ENCODE data around the gene ANAPC4. TPM values are rescaled to one million over a fixed set of nuclear protein-coding genes. Genes with fewer than 3 reads are reported as not detected.

ANAPC4 gene
- total and polyA plus RNA-seq, 2 of the 4 experiments (the other 2 are of a cell fraction), result 12.4 to 18.3 TPM

DNA sequence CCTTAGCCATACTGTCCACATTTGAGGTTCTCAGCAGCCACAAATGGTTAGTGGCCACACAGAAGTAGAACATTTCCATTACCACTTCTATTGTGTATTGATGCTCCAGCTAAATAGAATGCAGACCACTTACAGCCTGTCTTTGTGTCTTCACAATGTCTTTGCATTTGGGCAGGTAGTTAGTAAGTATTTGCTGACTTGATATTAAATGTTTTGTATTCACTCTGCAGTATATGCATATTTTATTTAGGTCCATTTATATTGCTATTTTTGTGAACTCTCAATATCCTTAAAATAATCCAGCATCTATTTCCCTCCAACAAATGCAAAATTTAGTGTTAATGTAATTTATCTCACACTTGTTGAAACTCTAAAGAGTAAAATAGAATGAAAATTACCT, 26.6 kb downstream of the ANAPC4 start:
- Histone ChIP-seq H4K20me1 (ENCODE audit: insufficient read depth, low read length) (no peaks in the 10 kb centered on the region), H2AFZ (replicated peaks; ENCODE audit: low read length, poor library complexity) (no peak overlapping the region), H3K23ac (ENCODE audit: low read depth, low read length) (no peak overlapping the region), H3K27ac (ENCODE audit: insufficient read depth, low read length) (no peak overlapping the region), H2AK5ac (ENCODE audit: low read depth, low read length) (no peak overlapping the region), H3K4me3 (ENCODE audit: insufficient read depth, low read depth, low read length) (no peak overlapping the region), H3K4ac (ENCODE audit: low read depth, low read length) (no peak overlapping the region), H3K9me1 (ENCODE audit: insufficient read depth, low read length) (peaks cover 21% of the 10 kb centered on the region), H3K9me3 (ENCODE audit: control insufficient read depth, insufficient read depth, low read length) (no peaks in the 10 kb centered on the region), H2BK15ac (ENCODE audit: low read depth, low read length) (no peak overlapping the region), H3K18ac (ENCODE audit: low read depth, low read length) (no peak overlapping the region), H2BK120ac (ENCODE audit: low read depth, low read length) (no peak overlapping the region), H3K4me2 (ENCODE audit: low read depth, low read length) (no peak overlapping the region), H3K27me3 (ENCODE audit: control insufficient read depth, insufficient read depth, low read length) (no peaks in the 10 kb centered on the region), H2AK9ac (replicated peaks; ENCODE audit: low read depth, low read length, poor library complexity) (no peak overlapping the region), H3K56ac (ENCODE audit: extremely low read depth, insufficient read depth, low read length) (no peak overlapping the region), H2BK20ac (ENCODE audit: low read depth, low read length) (no peak overlapping the region), H3K79me1 (ENCODE audit: low read depth in 1 of 2, low read length in 2 of 2) (peaks cover 0 to 12% of the 10 kb centered on the region in 2 experiments; a peak in 2 of 4 replicates), H3K9ac (ENCODE audit: low read depth, low read length) (no peak overlapping the region), H4K91ac (ENCODE audit: insufficient read depth, low read depth, low read length) (no peak overlapping the region), H4K8ac (ENCODE audit: low read depth in 2 of 2, low read length in 2 of 2) (no peak overlapping the region), H3K14ac (replicated peaks; ENCODE audit: low read depth, low read length) (no peak overlapping the region), H3K36me3 (ENCODE audit: control insufficient read depth, insufficient read depth, low read length) (peaks cover 14% of the 10 kb centered on the region), H3K4me1 (ENCODE audit: control insufficient read depth, insufficient read depth, low read length) (peaks cover 15% of the 10 kb centered on the region), H2BK5ac (ENCODE audit: low read depth, low read length, poor library complexity, severe bottlenecking) (no peak overlapping the region), H4K5ac (ENCODE audit: low read depth, low read length) (no peak overlapping the region; the same call in 1 of the 2 replicates)
- POLR2A ChIA-PET (ENCODE audit: unreplicated experiment), result no interaction called here
- CTCF ChIA-PET, result no interaction called here
- TF ChIP-seq MXI1 (IDR thresholded peaks at IDR 0.05; ENCODE audit: borderline replicate concordance, low read depth, low read length) (no peak), SMC3 (IDR thresholded peaks at IDR 0.05; ENCODE audit: low read depth, low read length) (no peak), MAFK (IDR thresholded peaks at IDR 0.05; ENCODE audit: low read depth, low read length) (no peak), RFX5 (IDR thresholded peaks at IDR 0.05; ENCODE audit: low read depth, low read length) (no peak), POLR2A (IDR thresholded peaks at IDR 0.05; ENCODE audit: low read depth, low read length) (no peak), FOS (IDR thresholded peaks at IDR 0.05; ENCODE audit: low read depth, low read length) (no peak), RAD21 (IDR thresholded peaks at IDR 0.05; ENCODE audit: low read length) (no peak), MAZ (IDR thresholded peaks at IDR 0.05; ENCODE audit: borderline replicate concordance, low read depth, low read length) (no peak), RCOR1 (IDR thresholded peaks at IDR 0.05; ENCODE audit: insufficient replicate concordance, low read length) (no peak), NFE2L2 (IDR thresholded peaks at IDR 0.05; ENCODE audit: low read depth, low read length) (no peak), CHD1 (IDR thresholded peaks at IDR 0.05; ENCODE audit: low read depth, low read length) (no peak), CEBPB (IDR thresholded peaks at IDR 0.05; ENCODE audit: low read depth, low read length) (no peak)
- TF ChIP-seq, protein P1, sequence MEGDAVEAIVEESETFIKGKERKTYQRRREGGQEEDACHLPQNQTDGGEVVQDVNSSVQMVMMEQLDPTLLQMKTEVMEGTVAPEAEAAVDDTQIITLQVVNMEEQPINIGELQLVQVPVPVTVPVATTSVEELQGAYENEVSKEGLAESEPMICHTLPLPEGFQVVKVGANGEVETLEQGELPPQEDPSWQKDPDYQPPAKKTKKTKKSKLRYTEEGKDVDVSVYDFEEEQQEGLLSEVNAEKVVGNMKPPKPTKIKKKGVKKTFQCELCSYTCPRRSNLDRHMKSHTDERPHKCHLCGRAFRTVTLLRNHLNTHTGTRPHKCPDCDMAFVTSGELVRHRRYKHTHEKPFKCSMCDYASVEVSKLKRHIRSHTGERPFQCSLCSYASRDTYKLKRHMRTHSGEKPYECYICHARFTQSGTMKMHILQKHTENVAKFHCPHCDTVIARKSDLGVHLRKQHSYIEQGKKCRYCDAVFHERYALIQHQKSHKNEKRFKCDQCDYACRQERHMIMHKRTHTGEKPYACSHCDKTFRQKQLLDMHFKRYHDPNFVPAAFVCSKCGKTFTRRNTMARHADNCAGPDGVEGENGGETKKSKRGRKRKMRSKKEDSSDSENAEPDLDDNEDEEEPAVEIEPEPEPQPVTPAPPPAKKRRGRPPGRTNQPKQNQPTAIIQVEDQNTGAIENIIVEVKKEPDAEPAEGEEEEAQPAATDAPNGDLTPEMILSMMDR (conservative IDR thresholded peaks at IDR 0.05; ENCODE audit: low read depth, low read length), result no peak
- TF ChIP-seq, protein P2, sequence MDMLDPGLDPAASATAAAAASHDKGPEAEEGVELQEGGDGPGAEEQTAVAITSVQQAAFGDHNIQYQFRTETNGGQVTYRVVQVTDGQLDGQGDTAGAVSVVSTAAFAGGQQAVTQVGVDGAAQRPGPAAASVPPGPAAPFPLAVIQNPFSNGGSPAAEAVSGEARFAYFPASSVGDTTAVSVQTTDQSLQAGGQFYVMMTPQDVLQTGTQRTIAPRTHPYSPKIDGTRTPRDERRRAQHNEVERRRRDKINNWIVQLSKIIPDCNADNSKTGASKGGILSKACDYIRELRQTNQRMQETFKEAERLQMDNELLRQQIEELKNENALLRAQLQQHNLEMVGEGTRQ (IDR thresholded peaks at IDR 0.05; ENCODE audit: low read depth, low read length), result no peak
- TF ChIP-seq, protein P3, sequence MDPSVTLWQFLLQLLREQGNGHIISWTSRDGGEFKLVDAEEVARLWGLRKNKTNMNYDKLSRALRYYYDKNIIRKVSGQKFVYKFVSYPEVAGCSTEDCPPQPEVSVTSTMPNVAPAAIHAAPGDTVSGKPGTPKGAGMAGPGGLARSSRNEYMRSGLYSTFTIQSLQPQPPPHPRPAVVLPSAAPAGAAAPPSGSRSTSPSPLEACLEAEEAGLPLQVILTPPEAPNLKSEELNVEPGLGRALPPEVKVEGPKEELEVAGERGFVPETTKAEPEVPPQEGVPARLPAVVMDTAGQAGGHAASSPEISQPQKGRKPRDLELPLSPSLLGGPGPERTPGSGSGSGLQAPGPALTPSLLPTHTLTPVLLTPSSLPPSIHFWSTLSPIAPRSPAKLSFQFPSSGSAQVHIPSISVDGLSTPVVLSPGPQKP (IDR thresholded peaks at IDR 0.05; ENCODE audit: borderline replicate concordance, low read depth, low read length), result no peak
- intact Hi-C loops (cut with micrococcal nuclease), result no loop called here
- in situ Hi-C loops (cut with MboI; ENCODE audit: low sequenced_read_pairs), result no loop called here
- no TSS peak for BruUV-seq (replicated peaks)
- dilution Hi-C loops (cut with HindIII; ENCODE audit: low sequenced_read_pairs, unreplicated experiment), result no loop called here
- ATAC-seq (ENCODE audit: low read depth) (no peak), DNase-seq (no peak)
